Activated CD8-positive, alpha-beta memory T cell treated with anti-CD3 and anti-CD28 coated beads for 36 hours (primary cell): ENCODE data around the gene KRR1. TPM values are rescaled to one million over a fixed set of nuclear protein-coding genes. Genes with fewer than 3 reads are reported as not detected.

Experiments
- CTCF ChIA-PET: fragments of 350-600 bp; sonication (Branson Sonifier 250); formaldehyde crosslinking; loops from one replicate; lab custom pipeline; 2021; ENCODE audit warnings: antibody characterized with exemption; lab: Charles Lee
- POLR2A ChIA-PET: fragments of 350-600 bp; sonication (Branson Sonifier 250); formaldehyde crosslinking; loops from one replicate; lab custom pipeline; 2021; ENCODE audit warnings: antibody characterized with exemption; lab: Charles Lee
- total RNA-seq, 2 experiments: library from RNA; stranded (reverse); gene quantifications; one replicate each; pipeline ENCODE4 v1.2.3, GENCODE V29; 2021

The KRR1 gene
- 100 to 1,000 TPM; 145 to 157 TPM for total RNA-seq

GRCh38 chr12:75511116-75512048, at the start of gene KRR1:
KRR1 (minus strand) TSS chr12:75511609; CDS start chr12:75511597, 12 bp downstream.
- POLR2A ChIA-PET: interaction anchor here (0.6 to 1.7 kb wide), 5 partner anchors 30 to 520 kb away, joined by 3 to 10 read pairs (median 9); partner anchors contain the start of genes GLIPR1L2 and PHLDA1

DNA sequence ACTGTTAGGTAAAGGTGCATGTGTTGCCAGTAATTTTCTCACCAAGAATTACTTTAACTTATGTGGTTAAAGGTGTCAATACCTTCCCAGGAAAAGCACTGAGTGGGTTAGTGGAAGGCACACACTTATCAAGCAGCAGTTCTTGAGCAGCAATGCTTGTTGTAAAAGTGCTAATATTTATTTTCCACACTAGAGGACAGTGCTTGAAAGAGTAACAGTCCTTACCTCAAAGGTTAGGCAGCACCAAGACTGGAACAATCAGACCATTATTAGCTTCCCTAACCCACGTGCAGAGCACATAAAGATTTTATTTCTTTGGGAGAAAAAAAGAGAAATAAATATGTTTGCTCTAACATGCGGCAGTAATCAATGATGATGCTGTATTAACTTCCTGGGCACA, 48.8 kb upstream of the KRR1 start:
- POLR2A ChIA-PET: no interaction called here

More at GRCh38 chr12:75511116-75512048, at the start of gene KRR1:
- CTCF ChIA-PET: interaction anchor here (1.0 to 2.1 kb wide), 3 partner anchors 10 to 520 kb away, joined by 4 to 8 read pairs (median 5); partner anchors contain the start of gene PHLDA1

DNA sequence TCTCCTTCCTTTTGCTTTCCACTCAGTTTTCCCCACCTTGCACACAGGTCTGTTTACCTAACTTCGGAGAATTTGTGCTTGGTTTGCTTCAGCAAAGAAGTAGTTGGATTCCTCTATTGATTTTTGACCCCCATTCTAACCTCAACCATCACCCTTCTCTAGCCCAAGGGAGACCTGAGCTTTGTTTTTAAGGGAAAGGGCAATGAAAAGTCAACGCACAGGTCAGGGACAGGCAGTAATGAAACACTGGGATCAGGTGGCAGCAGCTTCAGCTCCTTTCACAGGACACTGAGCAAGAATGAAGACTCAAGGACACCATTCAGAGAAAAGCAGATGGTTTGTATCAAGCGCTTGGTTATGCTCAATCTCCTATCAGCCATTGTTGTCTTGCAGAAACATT, 46.9 kb upstream of the KRR1 start:
- CTCF ChIA-PET: interaction anchor here (1.4 kb wide), 1 partner anchor 70 kb away, joined by 3 read pairs; no protein-coding TSS in a partner anchor
- POLR2A ChIA-PET: no interaction called here

More for the DNA sequence above, 48.8 kb upstream of the KRR1 start:
- CTCF ChIA-PET: no interaction called here

DNA sequence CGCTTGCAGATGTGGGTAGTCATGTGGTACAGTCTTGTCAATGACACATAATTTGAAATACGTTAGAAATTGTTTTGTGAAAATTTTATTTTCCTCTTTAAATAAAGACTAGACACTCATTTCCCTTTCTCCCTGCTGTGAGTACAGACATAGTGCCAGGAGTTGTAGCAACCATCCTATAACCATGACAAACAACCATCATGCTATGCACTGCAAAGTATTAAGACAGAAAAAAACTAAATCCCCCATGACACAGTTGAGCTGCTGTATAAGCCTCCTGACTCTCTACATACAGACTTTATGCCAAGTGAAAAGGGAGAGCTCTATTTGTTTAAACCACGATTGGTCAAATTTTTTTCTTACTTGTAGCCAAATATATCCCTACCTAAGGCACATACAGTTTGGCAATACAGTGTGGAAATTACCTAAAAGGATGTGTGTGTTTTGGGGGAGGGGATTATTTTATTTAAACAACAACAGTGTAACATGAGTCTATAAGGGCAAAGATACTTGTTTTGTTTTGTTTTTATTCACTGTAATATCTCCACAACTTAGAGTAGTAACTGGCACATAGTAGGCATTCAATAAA, 45.0 kb upstream of the KRR1 start:
- CTCF ChIA-PET: no interaction called here

GRCh38 chr12:75554556-75554880, 43.1 kb upstream of the KRR1 start:
- POLR2A ChIA-PET: no interaction called here
- CTCF ChIA-PET: no interaction called here

More for the DNA sequence above, 45.0 kb upstream of the KRR1 start:
- POLR2A ChIA-PET: no interaction called here

- CTCF ChIA-PET: interaction anchor here (1.0 kb wide), 1 partner anchor 9 kb away, joined by 3 read pairs; no protein-coding TSS in a partner anchor
- POLR2A ChIA-PET: no interaction called here
Measured at GRCh38 chr12:75553836-75554555, 42.6 kb upstream of the KRR1 start.

GRCh38 chr12:75553398-75553797, 42.0 kb upstream of the KRR1 start:
- POLR2A ChIA-PET: no interaction called here
- CTCF ChIA-PET: interaction anchor here (1.0 kb wide), 1 partner anchor 8 kb away, joined by 3 read pairs; no protein-coding TSS in a partner anchor

- ChIA-PET POLR2A (interaction anchor here (0.7 kb wide), 1 partner anchor 479 kb away, joined by 4 read pairs; no protein-coding TSS in a partner anchor), CTCF (interaction anchor here (0.7 kb wide), 1 partner anchor 63 kb away, joined by 3 read pairs; no protein-coding TSS in a partner anchor)
Measured at GRCh38 chr12:75551477-75551876, 40.1 kb upstream of the KRR1 start.

DNA sequence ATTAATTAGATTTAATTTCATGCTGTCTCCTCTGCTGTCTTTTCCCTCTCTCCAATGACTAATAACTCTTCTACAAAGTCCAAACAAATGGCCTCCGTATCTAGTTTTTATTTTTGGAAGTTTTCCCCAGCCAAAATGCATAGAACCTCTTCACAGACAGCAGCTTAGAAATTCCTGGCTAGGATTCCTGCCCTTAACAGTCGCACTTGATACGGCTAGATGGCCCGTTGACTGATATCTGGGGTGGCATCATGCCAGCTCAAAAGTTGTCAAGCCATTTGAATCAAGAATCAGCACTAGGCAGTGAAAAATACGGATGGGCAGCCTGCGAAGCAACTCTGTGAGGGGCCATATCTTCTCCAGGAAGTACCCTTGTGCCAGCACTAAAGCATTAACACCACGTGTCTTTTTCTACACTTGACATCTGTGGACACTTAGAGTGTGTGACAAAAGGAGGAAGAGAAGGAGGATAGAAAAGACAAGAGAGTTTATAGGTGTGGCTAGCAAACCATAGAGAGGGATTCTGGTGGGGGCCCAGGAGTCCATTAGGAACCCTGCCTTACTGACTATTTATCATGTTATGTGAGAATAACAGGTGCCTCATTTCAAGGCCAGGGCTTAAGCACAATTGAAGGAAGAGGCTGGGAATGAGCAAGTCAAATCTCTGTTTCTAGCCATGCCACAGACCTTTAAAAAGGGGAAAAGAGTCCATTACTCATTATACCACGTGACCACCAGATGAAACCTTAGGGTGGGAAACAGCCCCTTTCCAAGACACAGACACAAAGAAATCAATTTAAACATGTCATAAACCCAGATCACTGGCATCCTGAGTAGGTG, 39.2 kb upstream of the KRR1 start:
- ChIA-PET CTCF (no interaction called here), POLR2A (interaction anchor here (0.7 kb wide), 1 partner anchor 480 kb away, joined by 4 read pairs; no protein-coding TSS in a partner anchor)

DNA sequence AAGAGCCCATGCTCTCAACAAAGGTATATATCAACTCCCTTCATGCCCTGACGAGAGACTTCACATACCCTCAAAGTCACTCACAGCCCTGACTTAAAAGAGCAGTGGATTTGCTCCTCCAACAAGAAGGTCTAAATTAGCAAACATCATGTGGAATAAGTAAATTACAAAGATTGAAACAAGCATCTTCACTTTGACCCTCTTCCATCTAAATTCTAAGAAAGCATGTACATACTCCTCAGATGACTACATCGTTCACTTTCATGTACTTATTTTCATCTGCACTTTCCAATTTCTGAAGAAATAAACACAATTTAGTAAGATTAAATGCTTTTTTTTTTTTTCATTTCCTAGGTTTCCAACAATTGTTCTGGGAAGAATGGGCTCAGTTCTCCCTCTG, 38.6 kb upstream of the KRR1 start:
- CTCF ChIA-PET: no interaction called here
- POLR2A ChIA-PET: no interaction called here

GRCh38 chr12:75548879-75549278, 37.5 kb upstream of the KRR1 start:
- POLR2A ChIA-PET: no interaction called here
- CTCF ChIA-PET: no interaction called here

DNA sequence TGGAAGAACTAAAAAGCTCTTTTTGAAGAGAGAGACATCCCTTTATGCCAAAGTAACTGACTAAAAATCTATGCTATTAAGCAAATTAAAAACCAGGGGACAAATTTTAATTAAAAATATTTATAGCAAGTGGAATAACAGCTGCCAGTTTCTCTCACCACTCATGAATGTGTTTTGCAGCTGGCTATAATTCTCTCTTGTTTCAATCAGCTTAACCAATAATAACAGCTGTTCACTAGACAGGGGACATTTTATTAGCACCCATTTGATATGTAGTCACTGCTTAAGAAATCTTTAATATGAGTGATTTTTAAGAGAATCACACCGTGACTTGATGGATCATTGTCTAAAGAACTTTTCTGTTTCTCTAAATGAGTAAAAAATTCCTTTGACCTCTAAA, 34.2 kb upstream of the KRR1 start:
- ChIA-PET CTCF (interaction anchor here (0.9 kb wide), 1 partner anchor 8 kb away, joined by 3 read pairs; no protein-coding TSS in a partner anchor), POLR2A (no interaction called here)

DNA sequence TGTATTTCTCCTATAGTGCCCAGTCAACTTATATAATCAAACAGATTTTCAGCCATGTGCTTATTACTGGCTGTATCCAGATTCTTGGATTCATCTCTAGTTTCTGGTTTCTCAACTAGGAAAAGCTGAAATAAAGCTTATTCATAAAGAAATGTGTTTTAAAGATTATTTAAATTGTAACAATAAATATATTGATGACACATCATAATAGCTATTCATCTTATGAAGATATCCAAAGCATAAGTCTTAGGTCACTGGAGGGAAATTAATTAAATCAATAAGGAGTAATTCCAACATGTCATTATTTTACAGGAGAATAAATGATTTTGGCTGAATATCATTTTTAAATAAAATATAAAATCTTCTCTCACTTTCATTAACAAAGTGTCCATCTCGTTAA, 32.1 kb upstream of the KRR1 start:
- ChIA-PET POLR2A (no interaction called here), CTCF (interaction anchor here (0.6 kb wide), 1 partner anchor 59 kb away, joined by 3 read pairs; no protein-coding TSS in a partner anchor)

GRCh38 chr12:75542942-75543341, 31.5 kb upstream of the KRR1 start:
- POLR2A ChIA-PET: no interaction called here
- CTCF ChIA-PET: interaction anchor here (0.6 kb wide), 1 partner anchor 58 kb away, joined by 3 read pairs; no protein-coding TSS in a partner anchor

DNA sequence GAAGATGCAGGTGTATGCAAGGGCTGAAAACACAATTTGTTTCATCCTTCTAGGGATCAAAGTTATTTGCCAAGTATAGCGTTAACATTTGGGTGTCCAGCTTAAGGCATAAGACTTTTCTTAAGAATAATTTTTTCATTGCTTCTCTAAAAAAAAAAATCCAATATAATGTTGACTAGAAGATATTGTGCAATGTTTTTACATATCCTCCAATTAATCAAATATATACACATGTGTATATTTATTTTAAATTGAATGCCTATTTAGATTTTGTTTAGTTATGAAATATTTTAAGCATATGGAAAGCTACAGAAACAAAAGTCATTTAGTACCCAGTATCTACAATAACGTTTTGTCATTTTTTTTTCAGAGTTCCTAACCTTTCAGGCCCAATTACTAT, 28.5 kb upstream of the KRR1 start:
- ChIA-PET CTCF (no interaction called here), POLR2A (no interaction called here)

DNA sequence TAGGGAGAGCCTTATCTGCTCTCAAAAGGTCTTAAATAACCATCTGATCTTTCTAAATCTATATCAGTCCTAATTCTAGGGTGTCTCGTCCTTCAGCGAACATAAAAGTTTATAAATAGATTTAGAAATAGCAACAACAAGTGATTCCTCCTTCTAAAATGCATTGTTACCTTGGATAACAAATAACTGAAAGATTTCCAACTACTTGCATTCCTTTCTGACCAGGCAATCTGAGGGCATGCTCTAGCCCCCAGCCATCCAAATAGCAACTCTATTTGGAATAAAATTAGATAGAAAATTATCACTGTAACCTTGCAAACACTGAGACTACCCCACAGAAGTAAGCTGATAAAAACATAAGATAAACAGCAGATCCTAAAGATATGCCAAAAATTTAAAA, 21.8 kb upstream of the KRR1 start:
- ChIA-PET CTCF (interaction anchor here (0.5 kb wide), 1 partner anchor 563 kb away, joined by 4 read pairs; no protein-coding TSS in a partner anchor), POLR2A (no interaction called here)

DNA sequence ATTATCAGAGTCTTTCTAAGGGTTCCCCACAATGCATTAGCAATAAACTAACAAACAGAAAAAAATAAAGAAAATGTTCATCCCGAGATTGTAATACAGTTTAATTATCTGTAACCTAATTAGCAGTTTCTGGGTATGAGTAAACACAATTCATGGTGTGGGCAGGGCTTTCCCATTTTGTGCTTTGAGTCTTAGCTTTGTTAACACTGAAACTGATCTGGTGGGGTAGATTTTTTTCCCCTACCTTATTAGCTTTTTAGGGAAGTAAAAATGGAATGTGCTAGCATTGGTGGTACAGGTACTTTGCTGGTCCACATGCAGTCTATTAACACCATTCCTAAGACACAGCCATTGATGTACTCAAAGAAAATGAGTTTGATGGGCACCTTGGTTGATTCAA, 18.4 kb upstream of the KRR1 start:
- ChIA-PET POLR2A (no interaction called here), CTCF (interaction anchor here (1.4 kb wide), 1 partner anchor 507 kb away, joined by 3 read pairs; no protein-coding TSS in a partner anchor)

GRCh38 chr12:75529316-75529715, 17.9 kb upstream of the KRR1 start:
- POLR2A ChIA-PET: no interaction called here
- CTCF ChIA-PET: interaction anchor here (1.4 kb wide), 1 partner anchor 508 kb away, joined by 3 read pairs; no protein-coding TSS in a partner anchor
